A549 (cell line): ENCODE results near the gene GPATCH8. TPM values are rescaled to one million over a fixed set of nuclear protein-coding genes. Genes with fewer than 3 reads are reported as not detected.
"Not testable (repeated sequence)": the region's sequence is repeated elsewhere in the genome, so short reads cannot be mapped to it uniquely, and the experiment has no call there.

Experiments
- ATAC-seq, 2 experiments: fragments of 200-7000 bp in 1 of 2; fragments of >200 bp in 1 of 2; cut with Nextera tagmentation in 1 of 2; cut with Tn5 transposase in 1 of 2; 3 replicates each; pipeline versions ENCODE4 v1.8.0 to v1.9.1; 2018 to 2020; ENCODE audit warnings: mild to moderate bottlenecking in 1 of 2, moderate library complexity in 1 of 2
- CTCF ChIA-PET: fragments of 300-600 bp; sonication (Branson Sonifier 250); formaldehyde crosslinking; extraction: SDS; loops from one replicate; lab custom pipeline; 2021; ENCODE audit warnings: antibody characterized with exemption, inconsistent platforms; lab: Yijun Ruan, JAX
- POLR2A ChIA-PET: fragments of 350-600 bp; formaldehyde crosslinking; extraction: SDS; loops from one replicate; lab custom pipeline; 2021; ENCODE audit warnings: antibody characterized with exemption, inconsistent platforms; lab: Yijun Ruan, JAX
- DNase-seq, 2 experiments: peaks; one replicate each; pipeline versions ENCODE4 v3.0.0 to v3.0.0-alpha.2; 2011 to 2016; ENCODE audit warnings: low read depth in 1 of 2, low spot score in 1 of 2
- FAIRE-seq: peaks from 2 replicates; lab custom pipeline; 2011; peaks lifted over from hg19 to GRCh38; lab: Jason Lieb, UNC
- H3K27ac ChIP-seq, 2 experiments: fragments of >200 bp; sonication (Bioruptor Twin); formaldehyde crosslinking; 3 replicates each; pipeline ENCODE4 v1.5.1; 2016 to 2017
- H3K4me1 ChIP-seq: fragments of >200 bp; sonication (Bioruptor Twin); formaldehyde crosslinking; 3 replicates; pipeline ENCODE4 v1.6.1; 2016
- H3K4me2 ChIP-seq: fragments of >200 bp; sonication (Bioruptor Twin); formaldehyde crosslinking; 3 replicates; pipeline ENCODE4 v1.6.1; 2016
- H3K4me3 ChIP-seq: fragments of >200 bp; sonication (Bioruptor Twin); formaldehyde crosslinking; 3 replicates; pipeline ENCODE4 v1.5.1; 2016
- H3K9me3 ChIP-seq: fragments of >200 bp; sonication (Bioruptor Twin); formaldehyde crosslinking; 3 replicates; pipeline ENCODE4 v1.6.1; 2016
- BHLHE40 ChIP-seq: IDR thresholded peaks from 2 replicates; pipeline ENCODE4 v1.6.1; 2012; ENCODE audit warnings: low read depth, low read length, inconsistent platforms
- CBX8 ChIP-seq: fragments of 200-600 bp; sonication (generic); IDR thresholded peaks from 2 replicates; pipeline ENCODE4 v1.6.1; 2016
- CHD2 ChIP-seq: fragments of 150-350 bp; IDR thresholded peaks from 2 replicates; pipeline ENCODE4 v1.6.1; 2014; ENCODE audit warnings: low read length; ENCODE audit not compliant: partially characterized antibody
- CHD4 ChIP-seq: fragments of 200-600 bp; sonication (generic); IDR thresholded peaks from 2 replicates; pipeline ENCODE4 v1.6.1; 2016; ENCODE audit warnings: antibody characterized with exemption, mild to moderate bottlenecking, borderline replicate concordance
- EHF ChIP-seq: fragments of 250-450 bp; sonication (Bioruptor Pico); IDR thresholded peaks from 2 replicates; pipeline ENCODE4 v1.5.0; 2020; ENCODE audit warnings: mild to moderate bottlenecking
- ELK1 ChIP-seq: fragments of 150-350 bp; IDR thresholded peaks from 2 replicates; pipeline ENCODE4 v1.6.1; 2014; ENCODE audit warnings: low read depth, mild to moderate bottlenecking, low read length
- EP300 ChIP-seq, 2 experiments: fragments of >200 bp; sonication (Bioruptor Twin); formaldehyde crosslinking; IDR thresholded peaks; 2 replicates in 1 of 2; 3 replicates in 1 of 2; pipeline ENCODE4 v1.6.1; 2016 to 2017
- ESRRA ChIP-seq: fragments of 150-350 bp; IDR thresholded peaks from 2 replicates; pipeline ENCODE4 v1.6.1; 2014; ENCODE audit warnings: mild to moderate bottlenecking, low read length, borderline replicate concordance
- FOSB ChIP-seq: fragments of 250-450 bp; sonication (Bioruptor Pico); IDR thresholded peaks from 2 replicates; pipeline ENCODE4 v1.5.0; 2020; ENCODE audit warnings: mild to moderate bottlenecking, moderate library complexity
- HDAC2 ChIP-seq: fragments of 200-600 bp; sonication (generic); IDR thresholded peaks from 2 replicates; pipeline ENCODE4 v1.6.1; 2016
- HOXB13 ChIP-seq: fragments of 250-450 bp; sonication (Bioruptor Pico); IDR thresholded peaks from 2 replicates; pipeline ENCODE4 v1.5.0; 2020; ENCODE audit warnings: low read depth, mild to moderate bottlenecking, moderate library complexity
- JUN ChIP-seq, 2 experiments: fragments of >200 bp; sonication (Bioruptor Twin); formaldehyde crosslinking; IDR thresholded peaks; 2 replicates in 1 of 2; 3 replicates in 1 of 2; pipeline ENCODE4 v1.6.1; 2016 to 2017
- PHF8 ChIP-seq: fragments of 200-600 bp; sonication (generic); IDR thresholded peaks from 2 replicates; pipeline ENCODE4 v1.6.1; 2016; ENCODE audit warnings: low read depth, mild to moderate bottlenecking, antibody characterized with exemption, moderate library complexity, borderline replicate concordance
- RAD21 ChIP-seq, 2 experiments: fragments of >200 bp in 1 of 2; sonication (Bioruptor Twin) in 1 of 2; formaldehyde crosslinking in 1 of 2; IDR thresholded peaks in 1 of 2; conservative IDR thresholded peaks in 1 of 2; 2 replicates in 1 of 2; 3 replicates in 1 of 2; pipeline ENCODE4 v1.6.1; 2012 to 2018; ENCODE audit warnings: inconsistent platforms in 1 of 2
- RARB ChIP-seq: fragments of 250-450 bp; sonication (Bioruptor Pico); IDR thresholded peaks from 2 replicates; pipeline ENCODE4 v1.8.0; 2021; ENCODE audit warnings: mild to moderate bottlenecking, moderate library complexity
- RNF2 ChIP-seq: fragments of 200-600 bp; sonication (generic); IDR thresholded peaks from 2 replicates; pipeline ENCODE4 v1.6.1; 2016; ENCODE audit warnings: low read depth, mild to moderate bottlenecking, antibody characterized with exemption, moderate library complexity, borderline replicate concordance
- TP53 ChIP-seq: fragments of 250-450 bp; sonication (Bioruptor Pico); IDR thresholded peaks from 2 replicates; pipeline ENCODE4 v1.5.0; 2021; ENCODE audit warnings: mild to moderate bottlenecking, moderate library complexity
- ZFP36 ChIP-seq: fragments of 450-650 bp; IDR thresholded peaks from 2 replicates; pipeline ENCODE4 v1.6.1; 2014; ENCODE audit warnings: borderline replicate concordance; ENCODE audit not compliant: partially characterized antibody
- ZNF302 ChIP-seq: fragments of 250-450 bp; sonication (Bioruptor Pico); IDR thresholded peaks from 2 replicates; pipeline ENCODE4 v1.9.0; 2021; ENCODE audit warnings: inconsistent platforms, mild to moderate bottlenecking, moderate library complexity
- ZSCAN20 ChIP-seq: fragments of 250-450 bp; sonication (Bioruptor Pico); IDR thresholded peaks from 2 replicates; pipeline ENCODE4 v1.8.0; 2022; ENCODE audit warnings: mild to moderate bottlenecking, moderate library complexity
- WGBS: methylation state at CpG from one replicate; pipeline ENCODE4 v1.1.6; 2017; ENCODE audit errors: missing lambda C conversion rate; 5-methylcytosine and 5-hydroxymethylcytosine counted together
- polyA plus RNA-seq, 4 experiments: library from polyadenylated mRNA; depleted of rRNA in 3 of 4; stranded (reverse); fragments of >200 nt; fragmentation: RNase III in 1 of 4; extraction: RNeasy Plus Mini Kit Qiagen cat#74134 plus additional on column Dnase treatment in 1 of 4; gene quantifications; 2 replicates in 3 of 4; 3 replicates in 1 of 4; pipeline ENCODE4 v1.2.3, GENCODE V29; 2011 to 2017
- TF ChIP-seq, protein P1 (sequence below): fragments of 200-600 bp; sonication (generic); IDR thresholded peaks from 2 replicates; pipeline ENCODE4 v1.6.1; 2016; ENCODE audit warnings: antibody characterized with exemption, mild to moderate bottlenecking, moderate library complexity
- TF ChIP-seq, protein P2 (sequence below): fragments of 250-450 bp; sonication (Bioruptor Pico); IDR thresholded peaks from 2 replicates; pipeline ENCODE4 v1.5.0; 2021; ENCODE audit warnings: mild to moderate bottlenecking, moderate library complexity, borderline replicate concordance
- TF ChIP-seq, protein P3 (sequence below): IDR thresholded peaks from 2 replicates; pipeline ENCODE4 v1.6.1; 2012
- TF ChIP-seq, protein P4 (sequence below): fragments of >200 bp; sonication (Bioruptor Twin); formaldehyde crosslinking; IDR thresholded peaks from 2 replicates; pipeline ENCODE4 v1.6.1; 2016
- TF ChIP-seq, protein P5 (sequence below): IDR thresholded peaks from 2 replicates; pipeline ENCODE4 v1.6.1; 2012; ENCODE audit warnings: low read depth, borderline replicate concordance

The GPATCH8 gene
- polyA plus RNA-seq, 2 of the 4 experiments (the other 2 are of a cell fraction) = 21.7 to 27.3 TPM

- H3K9me3 ChIP-seq = no peaks in the 10 kb centered on the region
Observed at GRCh38 chr17:44394833-44395232, 108.4 kb downstream of the GPATCH8 start.

DNA sequence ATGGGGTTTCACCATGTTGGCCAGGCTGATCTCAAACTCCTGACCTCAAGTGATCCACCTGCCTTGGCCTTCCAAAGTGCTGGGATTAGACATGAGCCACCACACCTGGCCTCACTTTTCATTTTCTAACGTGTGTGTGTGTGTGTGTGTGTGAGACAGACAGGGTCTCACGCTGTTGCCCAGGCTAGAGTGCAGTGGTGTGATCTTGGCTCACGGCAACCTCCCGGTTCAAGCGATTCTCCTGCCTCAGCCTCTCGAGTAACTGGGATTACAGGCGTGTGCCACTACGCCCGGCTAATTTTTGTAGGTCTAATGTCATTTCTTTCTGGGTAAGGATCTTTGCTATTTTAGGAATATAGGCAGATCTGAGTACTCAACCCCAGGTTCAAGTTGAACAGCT, 109.1 kb downstream of the GPATCH8 start:
- WGBS = 95% methylated on average over 9 of the region's 9 CpGs
- H3K27ac ChIP-seq, H3K4me1 ChIP-seq, H3K9me3 ChIP-seq, ATAC-seq, DNase-seq, H3K4me3 ChIP-seq, H3K4me2 ChIP-seq, FAIRE-seq: not testable (repeated sequence)
- ChIA-PET CTCF (interaction anchor here (0.7 to 2.4 kb wide), 6 partner anchors 9 to 243 kb away, joined by 3 to 11 read pairs (median 3); no protein-coding TSS in a partner anchor), POLR2A (interaction anchor here (0.7 kb wide), 1 partner anchor 13 kb away, joined by 11 read pairs; no protein-coding TSS in a partner anchor)

More at GRCh38 chr17:44394833-44395232, 108.4 kb downstream of the GPATCH8 start:
- Histone ChIP-seq H3K4me3 (no peak overlapping the region), H3K4me1 (no peaks in the 10 kb centered on the region), H3K27ac (no peak overlapping the region), H3K4me2 (no peak overlapping the region)
- TF ChIP-seq ZFP36 (no peak), FOSB (CRISPR knock-in tag) (no peak), RAD21 (conservative IDR thresholded peaks at IDR 0.05 in 1 of 2, IDR thresholded peaks at IDR 0.05 in 1 of 2) (no peak), BHLHE40 (no peak), HOXB13 (no peak), EP300 (IDR thresholded peaks at IDR 0.05) (no peak), TP53 (CRISPR knock-in tag) (no peak), EHF (no peak), PHF8 (no peak)
- TF ChIP-seq, protein P1, sequence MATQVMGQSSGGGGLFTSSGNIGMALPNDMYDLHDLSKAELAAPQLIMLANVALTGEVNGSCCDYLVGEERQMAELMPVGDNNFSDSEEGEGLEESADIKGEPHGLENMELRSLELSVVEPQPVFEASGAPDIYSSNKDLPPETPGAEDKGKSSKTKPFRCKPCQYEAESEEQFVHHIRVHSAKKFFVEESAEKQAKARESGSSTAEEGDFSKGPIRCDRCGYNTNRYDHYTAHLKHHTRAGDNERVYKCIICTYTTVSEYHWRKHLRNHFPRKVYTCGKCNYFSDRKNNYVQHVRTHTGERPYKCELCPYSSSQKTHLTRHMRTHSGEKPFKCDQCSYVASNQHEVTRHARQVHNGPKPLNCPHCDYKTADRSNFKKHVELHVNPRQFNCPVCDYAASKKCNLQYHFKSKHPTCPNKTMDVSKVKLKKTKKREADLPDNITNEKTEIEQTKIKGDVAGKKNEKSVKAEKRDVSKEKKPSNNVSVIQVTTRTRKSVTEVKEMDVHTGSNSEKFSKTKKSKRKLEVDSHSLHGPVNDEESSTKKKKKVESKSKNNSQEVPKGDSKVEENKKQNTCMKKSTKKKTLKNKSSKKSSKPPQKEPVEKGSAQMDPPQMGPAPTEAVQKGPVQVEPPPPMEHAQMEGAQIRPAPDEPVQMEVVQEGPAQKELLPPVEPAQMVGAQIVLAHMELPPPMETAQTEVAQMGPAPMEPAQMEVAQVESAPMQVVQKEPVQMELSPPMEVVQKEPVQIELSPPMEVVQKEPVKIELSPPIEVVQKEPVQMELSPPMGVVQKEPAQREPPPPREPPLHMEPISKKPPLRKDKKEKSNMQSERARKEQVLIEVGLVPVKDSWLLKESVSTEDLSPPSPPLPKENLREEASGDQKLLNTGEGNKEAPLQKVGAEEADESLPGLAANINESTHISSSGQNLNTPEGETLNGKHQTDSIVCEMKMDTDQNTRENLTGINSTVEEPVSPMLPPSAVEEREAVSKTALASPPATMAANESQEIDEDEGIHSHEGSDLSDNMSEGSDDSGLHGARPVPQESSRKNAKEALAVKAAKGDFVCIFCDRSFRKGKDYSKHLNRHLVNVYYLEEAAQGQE = no peak
- TF ChIP-seq, protein P2, sequence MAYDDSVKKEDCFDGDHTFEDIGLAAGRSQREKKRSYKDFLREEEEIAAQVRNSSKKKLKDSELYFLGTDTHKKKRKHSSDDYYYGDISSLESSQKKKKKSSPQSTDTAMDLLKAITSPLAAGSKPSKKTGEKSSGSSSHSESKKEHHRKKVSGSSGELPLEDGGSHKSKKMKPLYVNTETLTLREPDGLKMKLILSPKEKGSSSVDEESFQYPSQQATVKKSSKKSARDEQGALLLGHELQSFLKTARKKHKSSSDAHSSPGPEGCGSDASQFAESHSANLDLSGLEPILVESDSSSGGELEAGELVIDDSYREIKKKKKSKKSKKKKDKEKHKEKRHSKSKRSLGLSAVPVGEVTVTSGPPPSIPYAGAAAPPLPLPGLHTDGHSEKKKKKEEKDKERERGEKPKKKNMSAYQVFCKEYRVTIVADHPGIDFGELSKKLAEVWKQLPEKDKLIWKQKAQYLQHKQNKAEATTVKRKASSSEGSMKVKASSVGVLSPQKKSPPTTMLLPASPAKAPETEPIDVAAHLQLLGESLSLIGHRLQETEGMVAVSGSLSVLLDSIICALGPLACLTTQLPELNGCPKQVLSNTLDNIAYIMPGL (CRISPR knock-in tag) = no peak
- TF ChIP-seq, protein P3, sequence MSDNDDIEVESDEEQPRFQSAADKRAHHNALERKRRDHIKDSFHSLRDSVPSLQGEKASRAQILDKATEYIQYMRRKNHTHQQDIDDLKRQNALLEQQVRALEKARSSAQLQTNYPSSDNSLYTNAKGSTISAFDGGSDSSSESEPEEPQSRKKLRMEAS = no peak
- peak; percentile 36 for FAIRE-seq
- no peak for DNase-seq
- CTCF ChIA-PET = interaction anchor here (1.0 kb wide), 1 partner anchor 242 kb away, joined by 3 read pairs; no protein-coding TSS in a partner anchor
- WGBS = 95% methylated on average over 2 of the region's 2 CpGs
- no peak for ATAC-seq
- POLR2A ChIA-PET = no interaction called here

- no peak for FAIRE-seq
- CTCF ChIA-PET = interaction anchor here (0.7 to 6.8 kb wide), 4 partner anchors 10 to 247 kb away, joined by 3 to 62 read pairs (median 4); no protein-coding TSS in a partner anchor
- TF ChIP-seq ELK1 = no peak
- no peak for TF ChIP-seq HDAC2
- no peak for TF ChIP-seq ZNF302 (CRISPR knock-in tag)
- no peak for TF ChIP-seq CBX8
- TF ChIP-seq HOXB13 = no peak
- no peak for TF ChIP-seq ESRRA
- TF ChIP-seq EHF = no peak
- TF ChIP-seq RARB (CRISPR knock-in tag) = no peak
- TF ChIP-seq, protein P4, sequence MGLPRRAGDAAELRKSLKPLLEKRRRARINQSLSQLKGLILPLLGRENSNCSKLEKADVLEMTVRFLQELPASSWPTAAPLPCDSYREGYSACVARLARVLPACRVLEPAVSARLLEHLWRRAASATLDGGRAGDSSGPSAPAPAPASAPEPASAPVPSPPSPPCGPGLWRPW = no peak
- no peak for TF ChIP-seq ZSCAN20
- no peak for TF ChIP-seq TP53 (CRISPR knock-in tag)
- TF ChIP-seq JUN (IDR thresholded peaks at IDR 0.05) = no peak
- TF ChIP-seq BHLHE40 = no peak
- no peak for TF ChIP-seq CHD4
- TF ChIP-seq RNF2 = no peak
- no peak for TF ChIP-seq CHD2
- TF ChIP-seq, protein P5, sequence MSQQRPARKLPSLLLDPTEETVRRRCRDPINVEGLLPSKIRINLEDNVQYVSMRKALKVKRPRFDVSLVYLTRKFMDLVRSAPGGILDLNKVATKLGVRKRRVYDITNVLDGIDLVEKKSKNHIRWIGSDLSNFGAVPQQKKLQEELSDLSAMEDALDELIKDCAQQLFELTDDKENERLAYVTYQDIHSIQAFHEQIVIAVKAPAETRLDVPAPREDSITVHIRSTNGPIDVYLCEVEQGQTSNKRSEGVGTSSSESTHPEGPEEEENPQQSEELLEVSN = no peak
Observed at GRCh38 chr17:44390250-44390870, 112.8 kb downstream of the GPATCH8 start.

More at GRCh38 chr17:44390250-44390870, 112.8 kb downstream of the GPATCH8 start:
- no peaks in the 10 kb centered on the region for H3K9me3 ChIP-seq
- peaks cover 3% of the 10 kb centered on the region; the same call in 1 of the 3 replicates for H3K4me1 ChIP-seq
- no peak overlapping the region for H3K27ac ChIP-seq
- no peak overlapping the region for H3K4me2 ChIP-seq
- H3K4me3 ChIP-seq = no peak overlapping the region
- POLR2A ChIA-PET = no interaction called here
- no peak for DNase-seq
- no peak for ATAC-seq
- 90% methylated on average over 10 of the region's 10 CpGs for WGBS
